Measurements from ENCODE around the gene HACD2.

DNA sequence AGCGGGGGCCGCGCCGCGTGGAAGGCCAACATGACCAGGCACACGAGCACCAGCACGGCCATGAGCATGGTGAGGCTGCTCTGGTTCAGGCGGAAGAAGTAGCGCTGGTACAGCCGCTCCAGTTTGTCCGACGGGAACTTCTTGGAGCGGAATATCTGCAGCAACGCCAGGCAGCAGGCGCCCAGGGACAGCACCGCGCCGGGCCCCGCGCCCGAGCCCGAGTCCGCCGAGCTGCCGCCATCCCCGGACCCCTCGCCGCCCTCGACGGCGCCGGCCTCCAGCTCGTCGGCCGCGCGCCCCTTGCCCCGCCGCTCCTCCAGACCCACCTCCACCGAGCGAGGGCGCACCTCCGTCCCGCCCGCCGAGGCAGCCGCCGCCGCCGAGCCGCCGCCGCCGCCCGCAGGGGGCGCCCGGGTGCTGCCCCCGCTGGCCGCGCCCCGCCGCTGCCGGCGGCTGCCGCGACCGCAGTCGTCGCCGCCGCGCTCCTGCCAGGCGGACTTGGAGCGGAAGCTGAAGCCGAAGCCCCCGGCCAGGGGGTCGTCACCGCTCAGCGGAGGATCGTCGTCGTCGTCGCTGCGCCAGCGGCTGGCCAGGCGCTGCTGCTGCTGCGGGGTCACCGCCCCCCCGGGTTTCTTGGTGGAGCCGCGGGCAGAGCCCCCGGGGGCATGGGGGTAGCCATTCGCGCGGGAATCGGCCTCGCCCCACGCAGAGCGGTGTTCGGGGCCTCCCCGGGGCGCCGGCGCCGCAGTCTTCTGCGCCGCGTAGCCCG, 136.9 kb downstream of the HACD2 start:
- TF ChIP-seq, protein P1, sequence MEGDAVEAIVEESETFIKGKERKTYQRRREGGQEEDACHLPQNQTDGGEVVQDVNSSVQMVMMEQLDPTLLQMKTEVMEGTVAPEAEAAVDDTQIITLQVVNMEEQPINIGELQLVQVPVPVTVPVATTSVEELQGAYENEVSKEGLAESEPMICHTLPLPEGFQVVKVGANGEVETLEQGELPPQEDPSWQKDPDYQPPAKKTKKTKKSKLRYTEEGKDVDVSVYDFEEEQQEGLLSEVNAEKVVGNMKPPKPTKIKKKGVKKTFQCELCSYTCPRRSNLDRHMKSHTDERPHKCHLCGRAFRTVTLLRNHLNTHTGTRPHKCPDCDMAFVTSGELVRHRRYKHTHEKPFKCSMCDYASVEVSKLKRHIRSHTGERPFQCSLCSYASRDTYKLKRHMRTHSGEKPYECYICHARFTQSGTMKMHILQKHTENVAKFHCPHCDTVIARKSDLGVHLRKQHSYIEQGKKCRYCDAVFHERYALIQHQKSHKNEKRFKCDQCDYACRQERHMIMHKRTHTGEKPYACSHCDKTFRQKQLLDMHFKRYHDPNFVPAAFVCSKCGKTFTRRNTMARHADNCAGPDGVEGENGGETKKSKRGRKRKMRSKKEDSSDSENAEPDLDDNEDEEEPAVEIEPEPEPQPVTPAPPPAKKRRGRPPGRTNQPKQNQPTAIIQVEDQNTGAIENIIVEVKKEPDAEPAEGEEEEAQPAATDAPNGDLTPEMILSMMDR (conservative IDR thresholded peaks at IDR 0.05; ENCODE audit: low read depth, low read length), result no peak
- TF ChIP-seq EZH2 (IDR thresholded peaks at IDR 0.05; ENCODE audit: low read length, unreplicated experiment), result no peak
